ENCODE results near the gene CMTM3. TPM values are rescaled to one million over a fixed set of nuclear protein-coding genes. Genes with fewer than 3 reads are reported as not detected.
"Not testable (repeated sequence)": the region's sequence is repeated elsewhere in the genome, so short reads cannot be mapped to it uniquely, and the experiment has no call there.

CMTM3 gene
- total RNA-seq, 1 experiment from 2014 or later: 12.8 TPM

DNA sequence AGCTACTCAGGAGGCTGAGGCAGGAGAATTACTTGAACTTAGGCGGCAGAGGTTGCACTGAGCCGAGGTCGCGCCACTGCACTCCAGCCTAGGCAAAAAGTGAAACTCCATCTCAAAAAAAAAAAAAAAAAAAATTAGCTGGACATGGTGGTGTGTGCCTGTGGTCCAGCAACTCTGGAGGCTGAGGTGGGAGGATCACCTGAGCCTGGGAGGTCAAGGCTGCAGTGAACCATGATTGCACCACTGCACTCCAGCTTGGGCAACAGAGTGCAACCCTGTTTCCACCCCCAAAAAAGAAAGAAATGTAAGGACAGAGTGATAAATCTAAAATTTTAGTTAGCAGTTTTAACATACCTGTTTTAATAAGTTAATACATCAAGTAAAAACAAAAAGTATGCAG is 7.9 kb upstream of the CMTM3 start:
- ATAC-seq; H3K4me1 ChIP-seq (ENCODE audit: control insufficient read depth in 1 of 2, insufficient read depth in 2 of 2, low read length in 2 of 2); H3K9me2 ChIP-seq (ENCODE audit: insufficient read depth); H3K4me2 ChIP-seq (ENCODE audit: low read length); H3K27me3 ChIP-seq (ENCODE audit: insufficient read depth, low read length); DNase-seq (ENCODE audit: low read depth, low spot score); H3K4me3 ChIP-seq (replicated peaks in 1 of 2; ENCODE audit: low read depth in 1 of 2, low read length in 2 of 2); RAD21 ChIA-PET (ENCODE audit: low non-redundant PET in 1 of 2, low total read pairs in 2 of 2, uncharacterized antibody in 2 of 2, unreplicated experiment in 2 of 2); H2AFZ ChIP-seq (ENCODE audit: low read depth, low read length, poor library complexity, severe bottlenecking); H3K9me3 ChIP-seq (ENCODE audit: control insufficient read depth in 1 of 2, insufficient read depth in 1 of 2, low read depth in 1 of 2, low read length in 2 of 2); H3K36me3 ChIP-seq (ENCODE audit: control insufficient read depth in 1 of 2, insufficient read depth in 2 of 2, low read length in 2 of 2); H4K20me1 ChIP-seq (ENCODE audit: insufficient read depth); POLR2A ChIA-PET; H3K79me2 ChIP-seq (ENCODE audit: insufficient read depth, low read length); BruUV-seq (replicated peaks); H3K9ac ChIP-seq (ENCODE audit: low read length); intact Hi-C loops (cut with micrococcal nuclease); H3K27ac ChIP-seq (ENCODE audit: low read depth, low read length): not testable (repeated sequence)
- CTCF ChIA-PET: interaction anchor here (1.2 to 1.9 kb wide), 2 partner anchors 12 kb away, joined by 4 to 11 read pairs; no protein-coding TSS in a partner anchor

DNA sequence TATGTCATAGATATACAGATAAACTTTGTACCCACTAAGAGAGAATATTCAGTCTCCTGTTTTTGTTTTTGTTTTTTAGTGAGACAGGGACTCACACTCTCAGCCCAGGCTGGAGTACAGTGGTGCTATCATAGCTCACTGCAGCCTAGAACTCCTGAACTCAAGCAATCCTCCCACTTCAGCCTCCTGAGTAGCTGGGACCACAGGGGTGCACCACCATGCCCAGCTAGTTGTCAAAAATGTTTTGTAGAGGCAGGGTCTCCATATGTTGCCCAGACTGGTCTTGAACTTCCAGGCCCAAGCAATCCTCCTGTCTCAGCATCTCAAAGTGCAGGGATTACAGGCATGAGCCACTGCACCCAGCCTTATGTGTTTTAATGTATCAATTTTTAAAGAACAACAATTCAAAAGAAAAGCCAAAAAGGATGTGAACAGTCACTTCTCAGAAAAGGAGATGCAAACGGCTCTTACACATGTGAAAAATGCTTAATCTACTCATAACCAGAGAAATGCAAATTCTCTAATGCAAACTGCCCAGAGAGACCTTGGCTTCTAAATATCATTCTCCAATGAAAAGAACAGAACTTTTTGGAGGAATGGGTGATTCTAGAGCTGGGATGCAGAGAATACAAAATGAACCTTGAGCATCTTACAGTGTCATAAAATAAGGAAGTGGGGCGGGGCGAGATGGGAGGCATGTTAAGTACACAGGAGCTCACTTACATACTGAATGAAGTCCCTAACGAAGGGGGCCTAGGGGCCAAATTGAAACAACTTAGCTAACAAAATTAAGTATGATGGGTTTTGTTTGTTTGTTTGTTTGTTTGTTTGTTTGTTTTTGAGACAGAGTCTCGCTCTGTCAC is 7.3 kb upstream of the CMTM3 start:
- DNase-seq (ENCODE audit: low read depth, low spot score) (no peak), ATAC-seq (no peak)
- Histone ChIP-seq H3K9ac (ENCODE audit: low read length) (no peak overlapping the region), H3K27me3 (ENCODE audit: insufficient read depth, low read length) (no peaks in the 10 kb centered on the region), H4K20me1 (ENCODE audit: insufficient read depth) (no peaks in the 10 kb centered on the region), H3K4me2 (ENCODE audit: low read length) (no peak overlapping the region), H3K27ac (ENCODE audit: low read depth, low read length) (no peak overlapping the region), H3K4me3 (replicated peaks in 1 of 2; ENCODE audit: low read depth in 1 of 2, low read length in 2 of 2) (no peak overlapping the region), H2AFZ (ENCODE audit: low read depth, low read length, poor library complexity, severe bottlenecking) (no peak overlapping the region), H3K9me3 (ENCODE audit: control insufficient read depth in 1 of 2, insufficient read depth in 1 of 2, low read depth in 1 of 2, low read length in 2 of 2) (no peaks in the 10 kb centered on the region), H3K79me2 (ENCODE audit: insufficient read depth, low read length) (no peaks in the 10 kb centered on the region), H3K36me3 (ENCODE audit: control insufficient read depth in 1 of 2, insufficient read depth in 2 of 2, low read length in 2 of 2) (no peaks in the 10 kb centered on the region), H3K4me1 (ENCODE audit: control insufficient read depth in 1 of 2, insufficient read depth in 2 of 2, low read length in 2 of 2) (no peaks in the 10 kb centered on the region), H3K9me2 (ENCODE audit: insufficient read depth) (no peaks in the 10 kb centered on the region)
- CTCF ChIA-PET: interaction anchor here (1.9 kb wide), 1 partner anchor 11 kb away, joined by 11 read pairs; no protein-coding TSS in a partner anchor
- intact Hi-C loops (cut with micrococcal nuclease): no loop called here
- BruUV-seq (replicated peaks): no TSS peak
- POLR2A ChIA-PET: no interaction called here
- RAD21 ChIA-PET (ENCODE audit: low non-redundant PET in 1 of 2, low total read pairs in 2 of 2, uncharacterized antibody in 2 of 2, unreplicated experiment in 2 of 2): no interaction called here
- TF ChIP-seq ZNF274 (IDR thresholded peaks at IDR 0.05; ENCODE audit: low read depth, low read length) (no peak), CEBPB (IDR thresholded peaks at IDR 0.05; ENCODE audit: low read depth) (no peak), EZH2 (IDR thresholded peaks at IDR 0.05) (no peak), ZFX (IDR thresholded peaks at IDR 0.05) (no peak), SRF (IDR thresholded peaks at IDR 0.05; ENCODE audit: low read depth) (no peak), TCF7L2 (IDR thresholded peaks at IDR 0.05; ENCODE audit: borderline replicate concordance, extremely low read depth, insufficient read depth, insufficient read length) (no peak), RAD21 (IDR thresholded peaks at IDR 0.05; ENCODE audit: low read depth) (no peak), POLR2AphosphoS5 (IDR thresholded peaks at IDR 0.05; ENCODE audit: low read depth, low read length) (no peak), YY1 (IDR thresholded peaks at IDR 0.05; ENCODE audit: extremely low read depth, insufficient replicate concordance, low read depth, low read length) (no peak), POLR2A (IDR thresholded peaks at IDR 0.05; ENCODE audit: borderline replicate concordance, extremely low read depth, insufficient read depth, insufficient read length) (no peak)
- TF ChIP-seq, protein P1, sequence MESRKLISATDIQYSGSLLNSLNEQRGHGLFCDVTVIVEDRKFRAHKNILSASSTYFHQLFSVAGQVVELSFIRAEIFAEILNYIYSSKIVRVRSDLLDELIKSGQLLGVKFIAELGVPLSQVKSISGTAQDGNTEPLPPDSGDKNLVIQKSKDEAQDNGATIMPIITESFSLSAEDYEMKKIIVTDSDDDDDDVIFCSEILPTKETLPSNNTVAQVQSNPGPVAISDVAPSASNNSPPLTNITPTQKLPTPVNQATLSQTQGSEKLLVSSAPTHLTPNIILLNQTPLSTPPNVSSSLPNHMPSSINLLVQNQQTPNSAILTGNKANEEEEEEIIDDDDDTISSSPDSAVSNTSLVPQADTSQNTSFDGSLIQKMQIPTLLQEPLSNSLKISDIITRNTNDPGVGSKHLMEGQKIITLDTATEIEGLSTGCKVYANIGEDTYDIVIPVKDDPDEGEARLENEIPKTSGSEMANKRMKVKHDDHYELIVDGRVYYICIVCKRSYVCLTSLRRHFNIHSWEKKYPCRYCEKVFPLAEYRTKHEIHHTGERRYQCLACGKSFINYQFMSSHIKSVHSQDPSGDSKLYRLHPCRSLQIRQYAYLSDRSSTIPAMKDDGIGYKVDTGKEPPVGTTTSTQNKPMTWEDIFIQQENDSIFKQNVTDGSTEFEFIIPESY (IDR thresholded peaks at IDR 0.05; ENCODE audit: extremely low read depth, insufficient replicate concordance, low read length): no peak
- TF ChIP-seq, protein P2, sequence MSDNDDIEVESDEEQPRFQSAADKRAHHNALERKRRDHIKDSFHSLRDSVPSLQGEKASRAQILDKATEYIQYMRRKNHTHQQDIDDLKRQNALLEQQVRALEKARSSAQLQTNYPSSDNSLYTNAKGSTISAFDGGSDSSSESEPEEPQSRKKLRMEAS (IDR thresholded peaks at IDR 0.05): no peak
- TF ChIP-seq, protein P3, sequence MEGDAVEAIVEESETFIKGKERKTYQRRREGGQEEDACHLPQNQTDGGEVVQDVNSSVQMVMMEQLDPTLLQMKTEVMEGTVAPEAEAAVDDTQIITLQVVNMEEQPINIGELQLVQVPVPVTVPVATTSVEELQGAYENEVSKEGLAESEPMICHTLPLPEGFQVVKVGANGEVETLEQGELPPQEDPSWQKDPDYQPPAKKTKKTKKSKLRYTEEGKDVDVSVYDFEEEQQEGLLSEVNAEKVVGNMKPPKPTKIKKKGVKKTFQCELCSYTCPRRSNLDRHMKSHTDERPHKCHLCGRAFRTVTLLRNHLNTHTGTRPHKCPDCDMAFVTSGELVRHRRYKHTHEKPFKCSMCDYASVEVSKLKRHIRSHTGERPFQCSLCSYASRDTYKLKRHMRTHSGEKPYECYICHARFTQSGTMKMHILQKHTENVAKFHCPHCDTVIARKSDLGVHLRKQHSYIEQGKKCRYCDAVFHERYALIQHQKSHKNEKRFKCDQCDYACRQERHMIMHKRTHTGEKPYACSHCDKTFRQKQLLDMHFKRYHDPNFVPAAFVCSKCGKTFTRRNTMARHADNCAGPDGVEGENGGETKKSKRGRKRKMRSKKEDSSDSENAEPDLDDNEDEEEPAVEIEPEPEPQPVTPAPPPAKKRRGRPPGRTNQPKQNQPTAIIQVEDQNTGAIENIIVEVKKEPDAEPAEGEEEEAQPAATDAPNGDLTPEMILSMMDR (IDR thresholded peaks at IDR 0.05 in 2 of 3, conservative IDR thresholded peaks at IDR 0.05 in 1 of 3; ENCODE audit: borderline replicate concordance in 1 of 3, insufficient read depth in 1 of 3, low read depth in 2 of 3, low read length in 2 of 3): no peak

Data from HCT116 (cell line).